Peyer's patch (tissue), 4 donors: ENCODE results near the gene FMN1.

ENCODE experiments used
- CTCF ChIP-seq, 6 experiments: fragments of 450-650 bp in 4 of 6; fragments of 200-600 bp in 2 of 6; sonication (generic) in 1 of 6; IDR thresholded peaks; one replicate each; pipeline ENCODE4 v1.5.1; 2017 to 2019; ENCODE audit warnings: antibody characterized with exemption in 6 of 6, mild to moderate bottlenecking in 3 of 6, moderate library complexity in 1 of 6
- POLR2A ChIP-seq, 2 donors: fragments of 450-650 bp; IDR thresholded peaks; one replicate each; pipeline ENCODE4 v1.5.1; 2017; ENCODE audit warnings: antibody characterized with exemption in 2 of 2, mild to moderate bottlenecking in 2 of 2, moderate library complexity in 2 of 2

- TF ChIP-seq CTCF (IDR thresholded peaks at IDR 0.05), result no peak
- no peak for TF ChIP-seq POLR2A (IDR thresholded peaks at IDR 0.05)
These were observed 330.5 kb downstream of the FMN1 start for GRCh38 chr15:32864051-32864450.
